Esophagus squamous epithelium (tissue), 4 donors: ENCODE measurements around the gene CARMIL3.

Source experiments
- CTCF ChIP-seq, 6 experiments: fragments of 450-650 bp in 4 of 6; fragments of 200-600 bp in 2 of 6; sonication (generic) in 2 of 6; IDR thresholded peaks; one replicate each; pipeline ENCODE4 v1.5.1; 2016 to 2019; ENCODE audit warnings: antibody characterized with exemption in 6 of 6, mild to moderate bottlenecking in 4 of 6, moderate library complexity in 4 of 6
- POLR2A ChIP-seq, 4 donors: fragments of 450-650 bp; IDR thresholded peaks; one replicate each; pipeline ENCODE4 v1.6.1; 2017; ENCODE audit warnings: antibody characterized with exemption in 4 of 4, mild to moderate bottlenecking in 4 of 4, moderate library complexity in 3 of 4

GRCh38 chr14:24055971-24056799 is 4.4 kb downstream of the CARMIL3 start:
- no peak for TF ChIP-seq CTCF (IDR thresholded peaks at IDR 0.05)
- TF ChIP-seq POLR2A (IDR thresholded peaks at IDR 0.05) = no peak
